T-helper 1 cell (primary cell): ENCODE data around the gene ACR.

Experiments used
- DNase-seq, 5 donors: peaks; one replicate each; pipeline ENCODE4 v3.0.0-alpha.2; 2012 to 2020
- total RNA-seq, 4 donors: gene quantifications; one replicate each; lab custom pipeline; 2026; lab: John Stamatoyannopoulos, UW

The ACR gene
- total RNA-seq = 0 reads per million in 4 donors

DNA sequence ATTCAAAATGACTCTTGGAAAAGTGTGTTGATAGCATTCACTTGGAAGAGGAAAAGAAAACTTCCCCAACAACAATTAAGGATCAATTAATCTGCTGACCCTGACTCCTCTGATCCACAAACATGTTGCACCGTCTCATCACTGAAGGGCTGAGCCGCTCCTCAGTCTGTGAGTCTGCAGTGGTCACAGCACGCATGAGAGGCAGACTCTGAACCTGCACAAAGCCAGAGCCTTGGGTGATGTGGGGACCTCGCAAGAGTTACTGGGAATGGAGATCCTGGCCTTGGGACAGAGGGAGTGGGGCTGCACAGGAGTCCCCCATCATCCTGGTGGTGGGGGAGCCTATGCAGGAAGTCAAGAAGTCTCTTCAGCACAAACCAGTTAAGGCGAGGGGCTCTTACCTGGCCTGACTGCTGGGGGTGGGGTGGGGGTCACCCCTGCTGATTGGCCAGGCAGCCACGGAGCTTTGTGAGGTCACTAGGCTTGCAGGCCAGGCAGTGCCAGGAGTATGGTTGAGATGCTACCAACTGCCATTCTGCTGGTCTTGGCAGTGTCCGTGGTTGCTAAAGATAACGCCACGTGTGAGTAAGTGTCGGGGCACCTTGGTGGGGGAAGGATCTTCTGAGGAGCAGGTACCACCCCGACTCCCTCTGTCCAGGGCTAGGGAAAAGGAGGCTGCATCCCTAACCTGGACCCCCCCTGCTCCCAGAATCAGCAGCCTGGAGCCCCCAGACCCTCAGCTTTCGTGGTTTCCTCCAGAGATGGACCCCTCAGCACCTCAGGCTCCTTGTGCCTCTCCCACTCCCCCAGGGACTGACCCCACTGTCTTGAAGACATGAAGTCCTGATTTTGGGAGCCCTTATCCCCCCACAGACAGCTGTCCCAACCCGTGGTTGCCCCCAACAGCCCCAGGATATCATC is at the start of gene ACR:
Gene ACR, plus strand, starts transcription at position 477 of the 921 bp plus-strand sequence. Its CDS starts 32 bp downstream, at position 509.
- no peak for DNase-seq

DNA sequence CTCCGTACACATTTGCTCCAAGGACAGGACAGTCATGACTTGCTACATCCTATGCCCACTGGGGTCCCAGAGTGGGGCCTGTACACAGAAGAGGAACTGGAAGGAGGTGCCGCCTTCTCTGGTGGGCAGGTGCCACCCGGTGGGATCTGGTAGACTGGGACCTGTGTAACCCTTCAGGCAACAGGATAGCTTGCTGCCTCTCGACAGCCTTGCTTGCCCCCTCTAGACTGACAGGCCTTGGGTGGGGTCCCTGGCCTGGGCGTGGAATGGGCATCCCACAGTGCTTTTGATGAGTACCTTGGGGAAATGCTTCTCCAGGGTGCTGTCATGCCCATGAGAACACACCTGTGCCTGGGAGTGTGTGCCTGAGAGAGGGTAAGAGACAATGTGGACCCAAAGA is 49.6 kb upstream of the ACR start:
- no peak for DNase-seq

DNA sequence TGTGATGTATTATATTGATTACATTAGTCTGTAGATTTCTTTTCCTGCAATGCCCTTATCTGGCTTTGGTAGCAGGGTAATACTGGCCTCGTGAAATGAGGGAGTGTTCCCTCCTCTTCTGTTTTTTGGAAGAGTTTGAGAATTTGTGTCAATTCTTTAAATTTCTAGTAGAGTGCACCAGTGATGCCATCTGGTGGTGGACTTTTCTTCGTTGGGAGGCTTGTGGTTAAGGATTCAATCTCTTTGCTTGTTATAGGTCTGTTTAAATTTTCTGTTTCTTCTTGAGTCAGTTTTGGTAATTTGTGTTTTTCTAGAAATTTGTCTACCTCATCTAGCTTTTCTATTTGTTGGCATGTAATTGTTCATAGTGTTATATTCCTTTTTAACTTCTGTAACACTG is 46.5 kb upstream of the ACR start:
- DNase-seq = peak in 3 of 5 donors; percentile 11 to 37 (median 29)

DNA sequence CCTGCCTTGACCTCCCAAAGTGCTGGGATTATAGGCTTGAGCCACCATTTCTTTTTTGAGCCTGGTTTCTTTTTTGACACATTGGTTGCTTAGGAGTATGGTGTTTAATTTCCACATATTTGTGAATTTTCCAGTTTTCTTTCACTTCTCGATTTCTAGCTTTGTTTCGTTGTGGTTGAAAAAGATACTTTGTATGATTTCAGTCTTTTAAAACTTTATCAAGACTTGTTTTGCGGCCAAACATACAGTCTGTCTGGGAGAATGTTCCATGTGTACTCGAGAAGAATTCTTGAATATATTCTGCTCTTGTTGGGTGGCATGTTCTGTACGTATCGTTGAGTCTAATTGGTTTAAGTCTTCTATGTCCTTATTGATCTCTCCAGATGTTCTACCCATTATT is 44.5 kb upstream of the ACR start:
- no peak for DNase-seq

DNA sequence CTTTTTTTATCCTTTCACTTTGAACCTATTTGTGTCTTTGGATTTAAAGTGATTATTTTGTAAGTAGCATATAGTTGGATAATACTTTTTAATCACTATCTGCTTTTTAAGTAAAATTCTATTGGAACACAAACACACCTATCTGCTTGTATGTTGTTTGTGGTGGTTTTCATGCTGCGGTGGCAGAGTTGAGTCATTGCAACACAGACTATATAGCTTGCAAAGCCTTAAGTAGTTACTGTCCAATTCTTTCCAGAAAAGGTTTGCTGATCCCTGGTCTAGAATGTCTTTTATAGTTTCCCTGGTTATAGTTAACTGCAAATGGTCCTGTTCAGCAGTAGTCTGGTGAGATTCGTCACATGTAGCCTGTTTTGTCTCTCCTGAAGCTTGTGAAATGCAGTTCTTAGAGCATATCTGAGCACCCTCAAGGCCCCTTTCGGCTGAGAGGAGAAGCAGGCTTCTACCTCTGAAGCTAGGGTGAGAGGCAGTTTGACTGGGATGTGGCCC is 43.9 kb upstream of the ACR start:
- DNase-seq = no peak

DNA sequence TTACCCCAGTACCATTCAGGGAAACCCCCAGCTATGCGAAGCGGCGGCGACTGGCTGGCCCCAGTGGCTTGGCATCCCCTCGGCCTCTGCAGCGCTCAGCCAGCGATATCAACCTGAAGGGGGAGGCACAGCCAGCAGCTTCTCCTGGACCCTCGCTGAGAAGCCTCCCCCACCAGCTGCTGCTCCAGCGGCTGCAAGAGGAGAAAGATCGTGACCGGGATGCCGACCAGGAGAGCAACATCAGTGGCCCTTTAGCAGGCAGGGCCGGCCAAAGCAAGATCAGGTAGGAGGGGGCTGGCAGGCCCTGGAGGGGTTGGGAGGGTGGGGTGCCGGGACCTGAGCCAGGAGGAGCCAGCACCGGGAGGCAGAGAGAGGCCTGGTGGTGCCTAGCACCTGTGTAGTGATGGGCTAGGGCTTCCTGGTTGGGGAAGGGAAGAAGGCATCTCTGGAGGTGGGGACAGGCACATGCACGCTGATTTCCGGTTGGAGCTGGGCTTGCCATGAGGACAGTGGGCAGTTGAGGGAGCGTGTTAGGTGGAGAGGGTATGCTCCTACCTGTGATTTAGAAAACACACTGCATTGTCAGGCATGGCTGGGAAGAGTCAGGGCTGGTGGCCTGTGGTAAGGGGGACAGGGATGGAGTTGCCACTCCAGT is 43.1 kb upstream of the ACR start:
- DNase-seq = peak in 1 of 5 donors; percentile 7

DNA sequence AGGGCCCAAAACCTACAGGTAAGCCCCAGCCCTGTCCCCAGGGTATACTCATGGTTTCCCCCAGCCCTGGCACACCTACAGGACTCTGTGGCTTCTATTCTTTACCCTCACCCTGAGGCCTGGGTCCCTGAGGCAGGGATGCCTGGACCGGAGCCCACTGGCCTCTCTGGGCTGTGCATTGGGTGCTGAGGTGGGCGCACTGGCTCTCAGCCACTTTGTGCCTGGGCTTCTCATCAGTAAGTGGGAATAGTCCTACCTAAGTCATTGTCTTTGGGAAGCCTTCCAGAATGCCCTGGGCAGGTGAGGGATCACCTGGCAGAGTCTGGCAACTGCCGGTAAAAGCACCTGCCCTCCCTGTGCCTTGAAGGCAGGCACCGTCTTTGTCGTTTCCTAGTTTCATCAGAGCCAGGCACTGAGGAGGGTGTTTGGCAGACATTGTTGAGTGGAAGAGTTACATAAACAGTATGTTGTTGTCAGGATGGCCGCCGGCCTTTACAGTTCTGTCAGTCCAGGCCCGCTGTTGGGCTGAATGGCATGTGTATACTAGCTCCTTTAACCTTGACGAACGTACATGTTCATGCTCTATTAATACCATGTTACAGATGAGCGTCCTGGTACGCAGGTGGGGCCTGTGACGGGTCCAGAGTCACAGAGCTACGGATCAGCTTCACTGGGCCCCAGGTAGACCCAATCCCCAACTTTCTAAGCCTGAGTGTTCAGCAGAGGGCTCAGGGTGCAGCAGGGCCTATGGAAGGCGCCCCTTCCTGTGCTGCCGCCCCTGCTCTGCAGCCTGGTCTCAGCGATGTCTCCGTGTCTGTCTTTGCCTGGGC is 42.4 kb upstream of the ACR start:
- DNase-seq = no peak

DNA sequence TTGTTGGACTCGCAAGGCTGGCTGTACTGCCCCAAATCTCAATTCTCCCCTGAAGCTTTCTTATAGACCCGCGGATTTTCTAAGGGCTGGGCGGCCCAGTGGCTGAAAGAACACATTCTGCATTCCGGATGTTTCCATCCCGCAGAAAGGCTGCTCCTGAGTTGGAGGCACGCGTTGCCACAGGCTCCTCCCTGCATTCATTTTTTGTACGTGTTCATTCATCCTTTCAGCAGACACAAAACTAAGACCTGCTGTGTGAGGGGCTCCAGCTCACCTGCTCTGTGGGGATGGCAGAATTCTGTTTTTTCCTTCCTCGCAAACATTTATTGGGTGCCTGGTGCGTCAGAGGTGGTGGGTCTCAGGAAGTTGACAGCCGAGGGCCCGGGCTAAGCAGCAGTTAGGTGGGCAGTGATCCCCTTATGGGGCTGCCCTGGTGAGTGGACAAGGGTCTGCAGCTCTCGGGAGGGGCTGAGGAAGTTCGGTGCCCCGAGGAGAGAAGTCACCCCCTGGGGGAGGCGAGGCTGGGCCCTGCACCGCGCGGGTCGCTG is 41.7 kb upstream of the ACR start:
- no peak for DNase-seq

DNA sequence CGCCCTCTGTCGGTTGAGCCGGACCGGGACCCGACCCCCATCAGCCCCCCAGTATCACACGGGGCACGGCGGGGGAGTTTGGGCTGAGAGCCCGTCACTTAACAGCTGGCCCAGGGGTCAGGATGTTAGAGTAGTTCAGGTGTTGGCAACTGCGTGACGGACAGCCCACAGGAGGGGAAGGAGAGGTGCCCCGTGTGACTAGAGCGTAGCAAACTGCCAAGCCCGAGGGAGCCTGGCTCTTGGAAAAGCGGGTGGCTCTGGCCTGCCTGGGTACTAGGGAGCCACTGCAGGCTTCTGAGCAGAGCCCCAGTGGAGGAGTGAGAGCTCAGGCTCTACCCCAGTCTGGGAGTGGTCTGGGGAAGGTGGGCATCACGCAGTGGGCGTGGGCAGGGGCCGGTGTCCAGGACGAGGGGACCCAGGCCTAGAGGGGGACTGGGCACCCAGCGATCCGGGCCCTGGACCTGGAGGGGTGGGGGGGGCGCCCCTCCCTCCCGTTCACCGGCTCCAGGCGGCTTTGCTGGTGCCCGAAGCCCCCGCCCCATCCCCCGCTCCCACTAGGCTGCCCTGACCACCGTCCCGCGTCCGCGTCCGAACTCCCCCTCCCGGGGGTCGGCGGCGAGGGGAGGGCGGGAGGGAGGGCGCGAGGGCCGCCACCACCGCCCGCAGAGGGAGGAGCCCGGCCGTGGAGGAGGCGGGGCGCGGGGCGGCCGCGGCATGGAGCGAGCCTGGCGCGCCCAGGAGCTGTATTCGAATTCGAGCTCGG is 41.0 kb upstream of the ACR start:
- peak in 1 of 5 donors; percentile 7 for DNase-seq

DNA sequence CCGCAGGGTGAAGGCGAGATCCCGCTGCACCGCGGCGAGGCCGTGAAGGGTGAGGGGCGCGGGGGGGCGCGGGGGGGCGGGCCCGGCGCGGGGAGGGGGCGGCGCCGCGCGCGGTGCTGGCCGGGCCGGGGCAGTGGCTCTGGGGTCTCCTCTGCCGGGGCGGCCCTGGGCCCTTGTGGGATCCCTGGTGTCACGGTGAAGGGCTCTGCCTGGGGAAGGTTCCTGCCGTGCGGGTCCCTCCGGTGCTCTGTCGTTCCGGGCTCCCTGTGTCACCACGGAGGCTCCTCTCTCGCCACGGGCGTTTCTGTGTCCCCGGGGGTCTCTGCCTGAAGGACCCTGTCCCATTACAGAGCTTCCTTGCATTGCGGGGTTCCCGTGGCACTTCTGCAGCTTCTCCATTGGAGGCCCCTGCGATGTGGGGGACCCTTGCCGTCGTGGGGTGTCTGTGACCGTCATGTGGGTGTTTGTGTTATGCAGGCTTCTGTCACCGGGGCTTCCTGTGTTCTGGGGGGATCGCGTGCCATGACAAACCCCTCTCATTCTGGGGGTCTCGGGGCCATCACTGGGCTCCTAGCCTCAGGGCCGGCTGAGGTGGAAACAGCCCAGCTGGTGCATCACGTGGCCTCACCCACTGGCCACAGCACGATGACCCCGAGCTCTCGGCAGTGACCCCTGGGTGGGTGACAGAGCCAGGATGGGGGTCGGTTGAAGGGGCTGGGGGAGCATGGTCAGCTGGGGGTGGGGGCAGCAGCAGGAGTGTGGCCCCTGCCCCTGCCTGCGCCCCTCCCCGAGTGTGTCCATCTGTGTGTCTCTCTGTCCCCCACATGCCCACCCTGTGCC is 40.1 kb upstream of the ACR start:
- no peak for DNase-seq

DNA sequence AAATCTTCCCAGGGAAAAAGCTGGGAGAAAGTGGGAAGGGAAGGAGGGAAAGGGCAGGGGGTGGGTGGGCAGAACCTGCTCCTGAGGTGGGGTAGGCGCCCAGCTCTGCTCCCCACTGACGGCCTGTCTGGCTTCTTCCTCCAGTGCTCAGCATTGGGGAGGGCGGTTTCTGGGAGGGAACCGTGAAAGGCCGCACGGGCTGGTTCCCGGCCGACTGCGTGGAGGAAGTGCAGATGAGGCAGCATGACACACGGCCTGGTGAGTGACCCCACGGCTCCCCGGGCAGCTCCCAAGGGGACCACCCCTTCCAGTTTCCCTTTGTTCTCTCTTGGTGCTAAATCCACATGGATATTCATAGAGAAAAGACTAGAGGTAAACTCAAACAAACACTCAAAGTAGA is 39.5 kb upstream of the ACR start:
- DNase-seq = no peak

DNA sequence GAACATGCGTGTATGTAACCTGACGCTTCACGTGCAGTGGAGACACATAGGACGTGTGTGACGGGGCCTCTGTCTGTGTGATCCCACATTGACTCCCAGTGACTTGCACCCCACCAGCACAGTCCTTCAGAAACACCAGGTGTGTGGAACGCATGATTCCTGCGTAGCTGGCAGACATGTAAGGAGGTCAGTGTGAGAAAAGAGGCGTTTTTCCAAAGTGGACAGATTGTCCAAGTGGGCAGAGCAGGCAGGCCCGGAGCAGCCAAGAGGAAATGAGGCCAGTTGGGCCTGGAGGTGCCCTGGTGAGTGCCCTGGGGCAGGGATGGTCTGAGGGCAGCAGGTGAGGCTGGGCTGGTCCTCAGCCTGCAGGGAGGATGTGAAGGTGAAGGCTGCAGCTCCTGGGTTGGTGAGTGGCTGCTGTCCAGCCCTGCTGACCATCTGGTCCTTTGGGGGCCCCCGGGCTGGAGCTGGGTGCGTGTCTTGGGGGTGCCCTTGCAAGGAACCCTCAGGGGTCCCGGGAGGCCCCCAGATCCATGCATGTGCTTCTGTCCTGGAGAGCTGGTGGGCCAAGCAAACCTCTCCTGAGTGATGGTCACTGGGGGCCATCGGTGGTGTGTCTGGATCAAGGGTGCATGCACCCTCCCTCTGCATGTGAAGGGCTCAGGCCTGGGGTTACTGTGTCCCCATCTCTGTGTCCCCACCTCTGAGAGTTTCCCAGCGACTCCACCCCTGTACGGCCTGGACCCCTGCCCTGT is 38.8 kb upstream of the ACR start:
- no peak for DNase-seq

DNA sequence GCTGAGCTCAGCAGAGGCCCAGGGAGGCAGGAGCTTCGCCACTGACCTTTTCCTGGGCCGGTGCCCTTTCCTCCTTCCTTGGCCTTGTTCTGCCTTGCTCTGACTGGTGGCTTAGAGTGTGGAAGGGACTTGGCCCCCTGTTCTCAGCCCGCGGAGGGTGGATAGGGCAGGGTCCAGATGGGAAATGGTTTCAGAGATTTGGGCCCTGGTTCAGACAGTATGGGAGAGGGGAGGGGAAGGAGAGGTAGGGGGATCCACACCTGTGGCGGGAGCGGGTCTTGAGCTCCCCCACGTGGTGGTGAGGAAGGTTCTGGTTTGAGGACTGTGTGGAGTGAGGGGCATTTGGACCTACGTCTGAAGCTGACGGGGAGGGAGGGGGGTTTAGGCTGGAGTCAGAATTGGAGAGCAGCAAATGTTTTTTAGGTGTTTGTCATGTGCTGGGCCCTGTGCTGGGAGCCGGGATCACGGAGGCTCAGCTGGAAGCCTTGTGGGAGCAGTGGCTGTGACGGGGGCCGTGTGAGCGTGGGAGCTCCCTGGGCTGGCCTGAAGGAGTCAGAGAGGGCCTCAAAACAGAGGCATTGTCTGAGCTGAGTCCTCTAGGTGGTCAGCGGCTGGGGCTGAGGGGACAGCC is 38.1 kb upstream of the ACR start:
- no peak for DNase-seq

DNA sequence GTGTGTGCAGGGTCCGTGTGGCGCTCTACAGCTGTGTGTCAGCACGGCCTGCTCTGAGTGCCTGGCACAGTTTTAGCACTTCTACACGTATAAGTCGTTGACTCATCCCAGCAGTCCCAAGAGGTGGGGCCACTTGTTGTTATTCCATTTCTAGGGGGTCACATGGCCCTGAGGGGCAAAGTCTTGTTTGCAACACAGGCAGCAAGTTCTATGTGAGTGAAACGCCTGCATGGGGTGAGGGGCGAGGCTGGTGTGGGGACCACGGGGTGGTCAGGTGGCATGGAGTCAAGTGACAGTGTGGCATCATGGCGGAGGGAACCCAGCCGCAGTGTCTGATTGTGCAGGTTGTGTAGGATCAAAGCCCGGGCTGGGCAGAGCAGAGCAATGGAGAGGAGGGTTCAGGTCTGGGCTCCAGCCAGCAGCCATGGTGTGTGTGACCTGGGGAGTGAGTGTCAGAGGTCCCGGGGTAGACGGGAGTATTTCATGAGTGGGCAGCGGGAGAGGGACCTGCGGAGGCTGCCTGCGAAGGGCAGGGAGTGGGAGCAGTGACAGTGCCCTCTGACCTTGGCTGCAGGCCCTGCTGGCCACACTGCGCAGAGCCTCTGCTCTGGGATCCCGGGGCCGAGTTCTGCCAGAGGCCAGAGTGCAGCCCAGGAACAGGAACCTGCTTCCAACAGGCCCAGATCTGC is 37.5 kb upstream of the ACR start:
- DNase-seq = peak in 1 of 5 donors; percentile 3

DNA sequence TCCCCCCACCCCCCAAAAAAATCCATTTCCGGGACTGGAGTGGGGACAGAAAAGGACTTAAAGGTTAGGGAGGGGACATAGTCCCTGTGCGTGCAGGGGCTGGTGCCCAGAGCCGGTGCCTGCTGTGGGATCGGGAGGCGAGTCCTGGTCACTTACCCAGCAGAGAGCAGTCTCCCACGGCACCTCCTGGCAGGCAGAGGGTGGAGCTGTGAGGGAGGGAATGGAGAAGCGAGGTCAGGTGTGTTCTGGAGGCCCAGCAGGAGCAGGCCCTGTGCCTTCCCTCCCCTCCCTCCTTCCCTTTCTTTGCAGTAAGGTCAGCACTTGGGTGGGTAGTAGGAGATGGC is 37.0 kb upstream of the ACR start:
- DNase-seq = no peak

DNA sequence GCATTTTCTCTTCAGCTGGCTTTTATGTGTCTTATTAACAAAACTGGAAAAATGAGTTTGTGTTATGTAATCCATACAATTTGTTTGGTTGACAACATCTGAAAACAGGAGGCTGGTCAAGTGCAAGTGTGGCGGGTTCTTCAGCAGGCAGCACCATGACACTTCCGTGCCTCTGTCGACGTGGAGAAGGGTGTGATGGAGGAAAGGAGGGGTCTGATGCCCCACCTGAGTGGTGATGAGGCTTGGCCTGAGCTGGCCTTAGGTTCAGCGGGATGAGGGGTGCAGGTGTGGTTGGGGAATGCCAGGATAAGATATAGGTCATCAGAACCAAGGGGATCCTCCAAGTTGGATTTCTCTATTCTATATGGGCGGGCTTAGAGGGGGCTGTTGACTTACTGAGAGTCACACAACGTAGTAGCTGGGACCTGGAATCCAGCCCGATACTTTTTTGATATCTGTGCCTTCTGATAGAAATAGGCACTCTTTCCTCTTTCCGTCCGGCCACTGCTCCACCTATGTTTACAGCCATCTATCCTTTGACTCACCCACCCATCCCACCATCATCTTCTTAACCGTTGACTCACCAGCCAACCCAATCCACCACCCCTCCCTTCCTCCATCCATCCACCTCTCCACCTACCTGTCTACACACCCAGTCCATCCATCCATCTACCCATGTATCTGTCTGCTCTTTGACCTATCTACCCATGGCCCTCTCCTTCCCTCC is 36.4 kb upstream of the ACR start:
- DNase-seq = peak in 1 of 5 donors; percentile 0

DNA sequence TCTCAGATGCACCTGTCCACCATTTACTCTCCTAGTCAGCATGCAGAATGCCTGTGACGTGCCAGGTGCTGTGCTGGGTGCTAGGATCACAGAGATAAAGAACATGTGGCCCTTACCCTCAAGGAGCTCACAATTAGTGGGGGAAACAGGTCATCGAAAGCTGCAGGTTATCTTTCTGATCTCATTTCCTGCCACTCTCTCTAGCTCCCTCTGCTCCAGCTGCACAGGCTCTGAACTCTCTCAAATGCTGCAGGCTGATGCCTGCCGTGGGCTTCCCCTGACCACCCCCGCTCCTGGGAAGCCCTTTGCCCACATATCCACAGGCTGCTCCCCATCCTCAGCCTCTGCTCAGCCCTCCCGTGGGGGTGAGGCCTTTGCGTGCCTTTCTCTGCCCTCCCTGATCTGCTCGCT is 35.7 kb upstream of the ACR start:
- DNase-seq = peak in 2 of 5 donors; percentile 2 to 12
